ENCODE results near the gene KRTAP10-7.
"Not testable (repeated sequence)": the region's sequence is repeated elsewhere in the genome, so short reads cannot be mapped to it uniquely, and the experiment has no call there.

DNA sequence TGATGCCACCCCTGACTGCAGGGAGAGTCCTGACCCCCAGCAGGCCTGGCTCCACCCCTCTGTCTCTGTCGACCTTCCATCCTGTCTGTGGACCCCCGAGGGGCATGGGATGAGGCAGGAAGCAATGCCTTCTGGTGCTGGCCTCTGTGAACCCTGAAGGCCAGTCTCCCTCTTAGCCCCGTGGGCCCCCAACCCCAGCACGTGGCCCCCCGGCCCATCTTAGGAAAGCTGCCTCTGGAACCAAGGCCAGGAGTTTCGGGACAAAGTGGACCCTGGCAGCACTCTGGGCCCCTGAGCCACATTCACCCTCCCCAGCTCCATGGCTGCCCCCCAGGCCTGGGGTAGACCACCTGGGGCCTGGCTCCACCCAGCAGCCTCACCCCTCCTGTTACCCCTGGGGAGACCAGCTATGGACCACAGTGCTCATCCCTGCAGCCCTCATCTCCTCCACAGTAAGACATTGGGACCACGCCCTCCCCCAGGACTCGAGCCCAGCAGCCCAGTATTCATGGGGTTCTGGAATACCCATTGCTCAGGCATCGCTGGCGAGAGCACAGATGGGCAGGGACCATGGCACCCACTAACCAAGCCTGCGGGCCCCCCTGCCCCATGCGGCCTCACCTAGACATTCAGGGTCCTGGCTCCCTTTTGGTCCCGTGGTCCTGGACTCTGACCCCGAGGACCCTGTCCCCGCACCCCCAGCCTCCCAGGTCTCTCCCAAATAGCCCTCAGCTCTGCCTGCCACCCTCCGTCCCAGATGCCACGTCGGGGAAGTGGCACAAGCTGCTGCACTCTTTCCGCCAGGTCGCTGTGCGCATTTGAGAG lies 38.3 kb downstream of the KRTAP10-7 start:
- TF ChIP-seq, protein P1, sequence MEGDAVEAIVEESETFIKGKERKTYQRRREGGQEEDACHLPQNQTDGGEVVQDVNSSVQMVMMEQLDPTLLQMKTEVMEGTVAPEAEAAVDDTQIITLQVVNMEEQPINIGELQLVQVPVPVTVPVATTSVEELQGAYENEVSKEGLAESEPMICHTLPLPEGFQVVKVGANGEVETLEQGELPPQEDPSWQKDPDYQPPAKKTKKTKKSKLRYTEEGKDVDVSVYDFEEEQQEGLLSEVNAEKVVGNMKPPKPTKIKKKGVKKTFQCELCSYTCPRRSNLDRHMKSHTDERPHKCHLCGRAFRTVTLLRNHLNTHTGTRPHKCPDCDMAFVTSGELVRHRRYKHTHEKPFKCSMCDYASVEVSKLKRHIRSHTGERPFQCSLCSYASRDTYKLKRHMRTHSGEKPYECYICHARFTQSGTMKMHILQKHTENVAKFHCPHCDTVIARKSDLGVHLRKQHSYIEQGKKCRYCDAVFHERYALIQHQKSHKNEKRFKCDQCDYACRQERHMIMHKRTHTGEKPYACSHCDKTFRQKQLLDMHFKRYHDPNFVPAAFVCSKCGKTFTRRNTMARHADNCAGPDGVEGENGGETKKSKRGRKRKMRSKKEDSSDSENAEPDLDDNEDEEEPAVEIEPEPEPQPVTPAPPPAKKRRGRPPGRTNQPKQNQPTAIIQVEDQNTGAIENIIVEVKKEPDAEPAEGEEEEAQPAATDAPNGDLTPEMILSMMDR (IDR thresholded peaks at IDR 0.05): not testable (repeated sequence)
- TF ChIP-seq POLR2A, POLR2AphosphoS5 (IDR thresholded peaks at IDR 0.05): not testable (repeated sequence)

All from breast epithelium (tissue), 3 donors.